Ishikawa (cell line): ENCODE results near the gene MDFIC.

Experiments used
- CEBPB ChIP-seq: IDR thresholded peaks from 2 replicates; pipeline ENCODE4 v1.6.1; 2012
- CREB1 ChIP-seq: IDR thresholded peaks from 2 replicates; pipeline ENCODE4 v1.6.1; 2012; ENCODE audit warnings: low read depth
- EGR1 ChIP-seq: IDR thresholded peaks from 2 replicates; pipeline ENCODE4 v1.6.1; 2012
- EP300 ChIP-seq: IDR thresholded peaks from 2 replicates; pipeline ENCODE4 v1.6.1; 2012; ENCODE audit warnings: borderline replicate concordance
- FOXM1 ChIP-seq: IDR thresholded peaks from 2 replicates; pipeline ENCODE4 v1.6.1; 2012; ENCODE audit warnings: low read depth, borderline replicate concordance
- NFIC ChIP-seq: IDR thresholded peaks from 2 replicates; pipeline ENCODE4 v1.6.1; 2012
- RAD21 ChIP-seq: IDR thresholded peaks from 2 replicates; pipeline ENCODE4 v1.6.1; 2012; ENCODE audit warnings: low read depth
- REST ChIP-seq: IDR thresholded peaks from 2 replicates; pipeline ENCODE4 v1.6.1; 2012; ENCODE audit warnings: low read depth, mild to moderate bottlenecking
- TAF1 ChIP-seq: IDR thresholded peaks from 2 replicates; pipeline ENCODE4 v1.6.1; 2012; ENCODE audit warnings: low read depth, mild to moderate bottlenecking
- TCF12 ChIP-seq: IDR thresholded peaks from 2 replicates; pipeline ENCODE4 v1.6.1; 2012; ENCODE audit warnings: low read depth
- TEAD4 ChIP-seq: IDR thresholded peaks from 2 replicates; pipeline ENCODE4 v1.6.1; 2012
- USF1 ChIP-seq: IDR thresholded peaks from 2 replicates; pipeline ENCODE4 v1.6.1; 2012
- YY1 ChIP-seq: IDR thresholded peaks from 2 replicates; pipeline ENCODE4 v1.6.1; 2012; ENCODE audit warnings: low read depth
- ZBTB7A ChIP-seq: IDR thresholded peaks from 2 replicates; pipeline ENCODE4 v1.6.1; 2012; ENCODE audit warnings: low read depth
- TF ChIP-seq, protein P1 (sequence below): IDR thresholded peaks from 2 replicates; pipeline ENCODE4 v1.6.1; 2012

The MDFIC gene

DNA sequence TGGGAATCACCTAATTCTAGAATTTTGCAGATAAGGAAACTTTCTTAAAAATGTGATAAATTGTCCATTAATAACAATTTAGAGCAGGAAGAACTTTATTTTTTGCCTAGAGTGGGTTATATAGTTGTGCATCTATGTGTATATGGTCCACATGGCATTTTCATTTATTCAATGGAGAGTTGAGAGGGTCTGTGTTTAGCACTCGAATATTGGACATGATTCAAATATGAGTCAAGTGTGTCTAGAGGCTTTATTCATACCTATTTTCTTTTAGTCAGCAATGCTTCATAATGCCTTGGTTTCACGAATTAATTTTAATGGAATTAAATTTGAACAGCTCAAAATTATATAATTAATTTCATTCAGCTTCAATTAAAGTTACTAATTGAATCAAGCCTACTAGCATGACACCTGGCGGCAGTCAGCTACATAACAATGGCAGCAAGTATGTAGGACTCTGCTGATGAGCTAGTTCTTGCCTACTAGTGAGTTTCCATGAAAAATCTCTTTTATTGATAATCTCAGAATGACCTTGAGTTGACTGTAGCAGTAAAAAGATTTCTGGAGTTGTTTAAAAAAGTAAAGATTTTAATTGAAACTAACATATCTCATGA lies 17.7 kb downstream of the MDFIC start:
- TF ChIP-seq FOXM1: no peak
- TF ChIP-seq, protein P1, sequence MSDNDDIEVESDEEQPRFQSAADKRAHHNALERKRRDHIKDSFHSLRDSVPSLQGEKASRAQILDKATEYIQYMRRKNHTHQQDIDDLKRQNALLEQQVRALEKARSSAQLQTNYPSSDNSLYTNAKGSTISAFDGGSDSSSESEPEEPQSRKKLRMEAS: no peak
- no peak for TF ChIP-seq USF1
- no peak for TF ChIP-seq YY1
- TF ChIP-seq NFIC: no peak

GRCh38 chr7:114940220-114940619 lies 18.3 kb downstream of the MDFIC start:
- no peak for TF ChIP-seq TEAD4
- TF ChIP-seq FOXM1: no peak
- no peak for TF ChIP-seq USF1
- no peak for TF ChIP-seq RAD21
- TF ChIP-seq CEBPB: no peak
- no peak for TF ChIP-seq YY1
- TF ChIP-seq TAF1: no peak
- TF ChIP-seq NFIC: no peak
- TF ChIP-seq ZBTB7A: no peak
- no peak for TF ChIP-seq EP300
- TF ChIP-seq REST: no peak
- no peak for TF ChIP-seq EGR1
- TF ChIP-seq, protein P1: no peak
- no peak for TF ChIP-seq CREB1

DNA sequence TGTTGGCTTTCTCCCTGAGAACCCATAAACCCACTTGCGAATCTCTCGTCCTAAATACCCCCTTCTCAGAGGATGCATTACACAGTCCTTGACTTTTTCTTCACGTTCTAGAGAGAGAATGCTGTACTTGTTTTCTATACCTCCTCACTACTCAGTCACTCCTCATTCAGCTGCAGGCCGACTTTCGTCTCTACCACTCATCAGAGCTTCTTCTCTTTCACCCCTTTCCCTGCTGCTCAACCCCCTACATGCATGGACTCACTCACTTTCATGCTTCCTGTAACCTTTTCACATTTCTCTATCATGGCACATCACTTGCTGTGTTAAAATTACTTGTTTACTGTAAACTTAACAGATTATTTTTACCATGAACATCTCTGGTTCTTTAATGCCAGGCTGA lies 19.8 kb downstream of the MDFIC start:
- TF ChIP-seq USF1 (no peak), CEBPB (no peak), TEAD4 (no peak), RAD21 (no peak), TAF1 (no peak)
- TF ChIP-seq, protein P1: no peak

DNA sequence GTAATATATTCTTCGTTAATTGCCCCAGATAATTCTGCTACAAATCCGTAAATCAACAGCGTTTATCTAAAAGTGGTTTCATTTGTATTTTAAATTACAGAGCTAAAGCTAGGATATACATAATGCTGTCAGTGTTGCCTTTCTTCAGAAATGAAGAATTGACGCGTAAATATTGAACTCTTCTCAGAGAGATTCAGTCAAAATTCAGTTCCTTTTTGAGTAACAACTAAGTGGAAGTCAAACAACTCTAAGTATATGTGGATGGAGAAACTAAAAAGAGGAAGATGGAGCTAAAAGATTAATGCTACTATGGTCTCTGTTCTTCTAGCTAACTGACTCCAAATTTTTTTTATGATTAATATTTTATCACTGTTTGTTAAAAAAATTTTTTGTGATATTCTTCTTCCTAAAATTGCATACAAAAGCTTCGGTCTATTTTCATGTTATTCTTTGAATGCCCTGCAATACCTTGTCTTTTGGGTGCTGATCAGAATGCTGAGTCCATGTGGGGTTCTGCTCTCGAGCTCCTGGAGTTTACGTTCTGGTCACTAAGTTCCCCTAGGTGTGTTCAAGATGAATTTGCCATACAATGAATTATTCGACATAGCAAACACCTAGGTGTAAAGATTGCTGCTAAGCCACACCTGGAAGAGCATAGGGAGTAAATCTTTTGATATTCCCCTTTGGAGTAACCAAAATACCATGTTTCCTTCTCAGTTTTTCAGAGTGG lies 20.7 kb downstream of the MDFIC start:
- TF ChIP-seq FOXM1 (no peak), CREB1 (no peak), YY1 (no peak), NFIC (no peak), EGR1 (no peak), EP300 (no peak), ZBTB7A (no peak), TEAD4 (no peak), RAD21 (no peak), CEBPB (no peak), TCF12 (no peak), REST (no peak), USF1 (no peak)
- TF ChIP-seq, protein P1: no peak

DNA sequence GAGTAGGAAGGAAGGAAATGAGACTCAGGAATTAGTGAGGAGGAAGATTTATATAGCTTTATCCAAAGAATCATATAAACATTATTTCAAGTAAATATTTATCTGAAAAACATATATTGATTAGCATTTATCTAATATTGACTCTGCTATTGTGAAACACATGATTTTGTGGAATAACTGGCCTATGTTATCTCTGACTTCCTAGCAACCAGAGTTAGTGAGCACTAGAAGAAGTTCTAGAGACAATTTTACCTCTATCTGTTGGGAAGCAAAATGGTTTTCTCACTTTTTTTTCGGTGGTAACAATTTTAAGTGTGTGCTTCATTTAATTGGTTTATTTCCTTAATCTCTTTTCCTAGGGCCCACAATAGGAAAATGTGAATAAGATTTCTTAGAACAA lies 21.6 kb downstream of the MDFIC start:
- TF ChIP-seq TEAD4: no peak
- no peak for TF ChIP-seq FOXM1
- no peak for TF ChIP-seq EGR1
- no peak for TF ChIP-seq TAF1
- TF ChIP-seq YY1: no peak
- TF ChIP-seq NFIC: no peak
- TF ChIP-seq EP300: no peak
